Measurements from ENCODE around the gene TH.

- TF ChIP-seq, protein P1, sequence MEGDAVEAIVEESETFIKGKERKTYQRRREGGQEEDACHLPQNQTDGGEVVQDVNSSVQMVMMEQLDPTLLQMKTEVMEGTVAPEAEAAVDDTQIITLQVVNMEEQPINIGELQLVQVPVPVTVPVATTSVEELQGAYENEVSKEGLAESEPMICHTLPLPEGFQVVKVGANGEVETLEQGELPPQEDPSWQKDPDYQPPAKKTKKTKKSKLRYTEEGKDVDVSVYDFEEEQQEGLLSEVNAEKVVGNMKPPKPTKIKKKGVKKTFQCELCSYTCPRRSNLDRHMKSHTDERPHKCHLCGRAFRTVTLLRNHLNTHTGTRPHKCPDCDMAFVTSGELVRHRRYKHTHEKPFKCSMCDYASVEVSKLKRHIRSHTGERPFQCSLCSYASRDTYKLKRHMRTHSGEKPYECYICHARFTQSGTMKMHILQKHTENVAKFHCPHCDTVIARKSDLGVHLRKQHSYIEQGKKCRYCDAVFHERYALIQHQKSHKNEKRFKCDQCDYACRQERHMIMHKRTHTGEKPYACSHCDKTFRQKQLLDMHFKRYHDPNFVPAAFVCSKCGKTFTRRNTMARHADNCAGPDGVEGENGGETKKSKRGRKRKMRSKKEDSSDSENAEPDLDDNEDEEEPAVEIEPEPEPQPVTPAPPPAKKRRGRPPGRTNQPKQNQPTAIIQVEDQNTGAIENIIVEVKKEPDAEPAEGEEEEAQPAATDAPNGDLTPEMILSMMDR (IDR thresholded peaks at IDR 0.05): no peak
- no peak for TF ChIP-seq POLR2A (IDR thresholded peaks at IDR 0.05)
These were observed 6.0 kb downstream of the TH start for GRCh38 chr11:2165571-2165970.
